ENCODE measurements around the gene RAD51C.
"Not testable (repeated sequence)": the region's sequence is repeated elsewhere in the genome, so short reads cannot be mapped to it uniquely, and the experiment has no call there.

Gene RAD51C

GRCh38 chr17:58684462-58684861 lies 7.9 kb upstream of the RAD51C start:
- DNase-seq = not testable (repeated sequence)

- DNase-seq = no peak
Measured at GRCh38 chr17:58686980-58687379, 5.4 kb upstream of the RAD51C start.

DNA sequence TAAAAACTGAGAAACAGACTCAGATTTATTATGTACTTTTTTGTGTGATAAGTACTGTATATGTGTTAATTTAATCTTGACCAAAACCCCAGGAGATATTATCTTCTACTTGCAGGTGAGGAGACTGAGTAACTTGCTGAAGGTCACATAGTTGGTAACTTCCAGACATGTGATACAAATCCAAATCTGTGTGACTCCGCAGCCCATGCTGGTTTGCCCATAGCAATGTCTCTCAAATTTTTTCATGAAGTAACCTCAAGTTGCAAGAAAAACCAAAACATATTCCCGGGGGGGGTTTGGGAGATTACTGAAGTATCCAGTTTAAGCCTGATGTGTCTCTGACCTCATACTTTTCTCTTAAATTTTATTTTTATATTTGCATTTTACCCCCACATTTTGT lies 3.9 kb upstream of the RAD51C start:
- DNase-seq = no peak

GRCh38 chr17:58690033-58690432 lies 2.4 kb upstream of the RAD51C start:
- DNase-seq = not testable (repeated sequence)

- peak; percentile 28 for DNase-seq
Measured at GRCh38 chr17:58691701-58692238, 632 bp upstream of the RAD51C start, which contains the start of gene TEX14. TSS of gene TEX14 (minus strand) at chr17:58692045. CDS start at chr17:58652001, 40,044 bp downstream.

GRCh38 chr17:58693208-58693607 lies 806 bp downstream of the RAD51C start:
- DNase-seq = no peak

DNA sequence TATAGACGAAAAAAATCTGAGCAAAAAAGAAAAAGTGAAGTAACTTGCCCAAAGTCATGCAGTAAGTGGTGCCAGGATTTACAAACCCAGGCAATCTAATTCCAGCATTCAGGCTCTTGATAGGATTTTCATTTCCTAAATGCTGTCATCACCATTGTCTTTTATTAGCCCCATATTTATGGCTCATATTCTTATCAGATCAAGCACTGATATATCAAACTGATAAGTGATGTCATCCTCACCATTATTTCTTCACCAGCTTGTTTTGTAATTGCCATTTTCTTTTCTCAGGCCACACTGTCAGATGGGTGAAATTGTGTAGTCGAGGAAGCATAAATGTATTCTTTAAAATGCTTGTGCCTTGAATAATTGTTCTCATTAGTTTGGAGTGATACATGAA lies 1.3 kb downstream of the RAD51C start:
- no peak for DNase-seq

GRCh38 chr17:58694302-58694701 lies 1.9 kb downstream of the RAD51C start:
- no peak for DNase-seq

DNA sequence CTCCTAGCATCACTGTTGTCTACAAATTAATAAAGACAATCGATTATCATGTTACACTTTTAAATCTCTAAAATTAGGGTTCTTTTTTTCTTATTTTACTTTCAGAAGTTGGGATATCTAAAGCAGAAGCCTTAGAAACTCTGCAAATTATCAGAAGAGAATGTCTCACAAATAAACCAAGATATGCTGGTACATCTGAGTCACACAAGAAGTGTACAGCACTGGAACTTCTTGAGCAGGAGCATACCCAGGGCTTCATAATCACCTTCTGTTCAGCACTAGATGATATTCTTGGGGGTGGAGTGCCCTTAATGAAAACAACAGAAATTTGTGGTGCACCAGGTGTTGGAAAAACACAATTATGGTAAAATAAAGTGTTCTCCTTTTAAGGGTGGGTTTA lies 2.4 kb downstream of the RAD51C start:
- DNase-seq = no peak

- no peak for DNase-seq
Measured at GRCh38 chr17:58699771-58700170, 7.4 kb downstream of the RAD51C start.

DNA sequence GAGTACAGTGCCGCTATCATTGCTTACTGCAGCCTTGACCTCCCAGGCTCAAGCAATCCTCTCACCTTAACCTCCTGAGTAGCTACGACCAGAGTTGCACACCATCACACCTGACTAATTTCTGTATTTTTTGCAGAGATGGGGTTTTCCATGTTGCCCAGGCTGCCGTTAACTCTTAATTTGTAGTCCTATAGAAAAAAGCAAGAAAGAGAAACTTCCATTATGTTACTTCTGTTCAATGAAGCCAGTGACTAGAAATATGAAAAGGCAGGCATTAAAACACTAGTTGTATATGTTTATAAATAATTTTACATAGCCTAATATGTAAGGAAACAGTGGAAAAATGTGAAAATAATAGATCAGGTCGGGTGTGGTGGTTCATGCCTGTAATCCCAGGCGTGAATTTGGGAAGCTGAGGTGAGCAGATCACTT lies 9.7 kb downstream of the RAD51C start:
- DNase-seq = no peak

- DNase-seq = no peak
Measured at GRCh38 chr17:58702708-58703107, 10.3 kb downstream of the RAD51C start.

DNA sequence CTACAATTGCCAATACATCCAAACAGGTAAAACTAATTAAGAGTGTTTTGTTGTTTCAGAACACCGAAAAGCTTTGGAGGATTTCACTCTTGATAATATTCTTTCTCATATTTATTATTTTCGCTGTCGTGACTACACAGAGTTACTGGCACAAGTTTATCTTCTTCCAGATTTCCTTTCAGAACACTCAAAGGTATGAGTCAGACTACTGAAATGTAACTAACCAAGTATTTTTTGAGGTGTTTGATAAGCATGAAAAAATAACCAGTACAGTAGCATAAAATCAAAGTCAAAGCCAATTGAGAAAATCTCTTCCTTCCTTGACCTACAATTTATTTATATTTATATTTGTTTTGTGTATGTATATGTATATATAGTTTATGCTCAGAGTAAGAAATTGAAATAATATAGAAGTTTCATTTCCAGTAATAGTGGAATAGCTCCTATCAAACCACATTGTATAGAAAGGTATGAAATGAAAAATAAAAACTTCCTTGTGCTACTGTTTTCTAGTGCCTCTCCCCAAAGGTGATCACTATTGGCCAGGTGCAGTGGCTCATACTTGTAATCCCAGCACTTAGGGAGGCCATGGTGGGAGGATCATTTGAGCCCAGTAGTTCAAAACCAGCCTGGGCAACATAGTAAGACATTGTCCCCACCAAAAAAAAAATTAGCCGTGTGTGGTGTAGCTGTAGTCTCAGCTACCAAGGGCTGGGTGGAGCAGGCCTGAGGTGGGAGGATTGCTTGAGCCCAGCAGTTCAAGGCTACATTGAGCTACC lies 10.9 kb downstream of the RAD51C start:
- DNase-seq = no peak

GRCh38 chr17:58703916-58704286 lies 11.5 kb downstream of the RAD51C start:
- DNase-seq = no peak

- DNase-seq = no peak
Measured at GRCh38 chr17:58706351-58707140, 14.1 kb downstream of the RAD51C start.

DNA sequence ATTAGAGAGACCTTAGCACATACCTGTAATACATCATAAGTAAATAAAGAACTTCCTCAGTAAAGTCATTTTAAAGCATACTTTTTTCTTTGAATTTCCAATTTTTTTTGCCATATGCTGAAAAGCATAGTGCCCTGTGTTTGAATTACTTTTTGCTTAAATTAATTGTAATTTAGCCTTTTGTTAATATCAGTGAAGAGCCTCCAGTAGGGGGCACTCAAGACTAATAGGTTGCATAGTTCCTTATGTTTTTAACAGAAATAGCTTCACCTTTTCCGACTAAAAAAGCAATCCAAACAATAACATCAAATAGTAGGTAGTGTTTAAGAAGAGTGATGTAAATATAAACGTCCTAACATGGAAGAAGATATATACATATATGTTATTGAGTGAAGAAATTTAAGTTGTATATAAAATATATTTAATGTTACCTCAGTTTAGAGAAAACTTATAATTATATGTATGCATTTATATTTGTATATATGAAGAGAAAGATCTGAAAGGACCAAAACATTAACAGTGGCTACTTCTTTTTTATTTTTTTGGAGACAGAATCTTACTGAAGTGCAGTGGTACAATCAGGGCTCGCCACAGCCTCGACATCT lies 18.6 kb downstream of the RAD51C start:
- no peak for DNase-seq

GRCh38 chr17:58722274-58722673 lies 29.9 kb downstream of the RAD51C start:
- no peak for DNase-seq

DNA sequence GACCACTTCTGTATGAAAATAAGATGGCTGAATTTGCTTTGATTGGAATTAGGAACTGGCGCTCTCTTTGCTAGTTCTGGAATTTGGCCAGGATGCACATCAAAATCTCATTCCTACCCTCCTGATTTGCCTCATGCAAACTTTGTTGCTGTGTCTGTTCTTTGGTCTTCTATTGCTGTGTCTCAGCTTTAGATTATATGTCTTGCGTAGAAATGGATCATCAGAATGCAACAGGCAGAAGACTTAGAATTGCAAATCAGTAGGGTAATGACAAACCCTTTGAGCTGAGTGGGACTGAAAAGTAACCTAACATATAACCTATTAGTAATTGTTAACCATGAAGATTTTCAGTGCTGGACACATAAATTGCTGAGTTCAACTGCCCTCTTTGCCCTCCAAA lies 30.3 kb downstream of the RAD51C start:
- DNase-seq = no peak

DNA sequence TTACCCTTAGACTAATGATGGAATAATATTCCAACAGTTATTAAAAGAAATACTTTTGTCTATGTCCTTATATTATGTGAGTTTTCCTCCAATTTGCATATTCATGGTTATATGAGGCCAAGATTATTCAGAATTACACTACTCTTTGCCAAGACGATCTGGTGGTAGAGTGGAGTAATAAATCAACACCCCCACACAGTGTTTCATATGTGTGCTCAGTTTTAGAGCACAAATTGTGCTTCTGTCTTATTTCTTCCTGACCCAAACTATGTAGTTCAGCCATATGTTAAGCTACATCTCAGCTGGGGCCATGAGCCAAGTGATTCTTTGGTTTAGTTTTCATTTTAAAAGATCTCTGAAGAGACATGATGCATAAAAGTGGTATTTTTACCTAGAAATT lies 36.4 kb downstream of the RAD51C start:
- no peak for DNase-seq

- no peak for DNase-seq
Measured at GRCh38 chr17:58730937-58731336, 38.5 kb downstream of the RAD51C start.

- DNase-seq = no peak
Measured at GRCh38 chr17:58734040-58734439, 41.6 kb downstream of the RAD51C start.

DNA sequence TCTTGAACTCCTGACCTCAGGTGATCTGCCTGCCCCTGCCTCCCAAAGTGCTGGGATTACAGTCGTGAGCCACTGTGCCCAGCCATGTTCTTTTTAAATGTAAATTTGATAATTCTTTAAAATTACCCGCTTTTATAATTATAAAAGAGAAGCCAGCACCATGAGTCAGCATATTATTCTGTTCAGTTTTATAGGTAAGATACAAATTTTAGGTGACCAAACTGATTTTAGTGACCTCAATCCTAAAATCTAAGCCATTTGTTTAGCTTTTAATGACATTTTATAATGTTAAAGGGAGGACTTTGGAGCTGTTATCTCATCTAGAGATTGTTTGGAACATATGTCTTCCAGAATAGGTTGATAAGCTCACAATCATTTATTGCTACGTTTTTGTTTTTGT lies 42.4 kb downstream of the RAD51C start:
- no peak for DNase-seq

DNA sequence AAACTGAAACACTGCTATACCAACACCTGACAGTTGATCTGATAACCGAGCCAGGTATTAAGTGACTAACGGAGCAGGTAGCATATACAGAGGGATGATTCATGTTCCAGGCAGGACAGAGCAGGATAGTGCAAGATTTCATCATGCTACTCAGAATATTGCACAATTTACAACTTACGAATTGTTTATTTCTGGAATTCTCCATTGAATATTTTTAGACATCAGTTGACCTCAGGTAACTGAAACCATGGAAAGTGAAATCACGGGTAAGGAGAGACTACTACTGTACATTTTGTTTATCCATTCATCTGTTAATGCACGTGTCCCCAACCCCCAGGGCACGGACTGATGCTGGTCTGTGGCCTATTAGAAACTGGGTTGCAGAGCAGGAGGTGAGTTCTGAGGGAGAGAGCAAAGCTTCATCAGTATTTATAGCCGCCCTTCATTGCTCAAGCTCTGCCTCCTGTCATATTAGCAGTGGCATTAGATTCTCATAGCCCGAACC lies 48.8 kb downstream of the RAD51C start:
- no peak for DNase-seq

All from left hindlimb (tissue), 1 donor.